IPS-18a (cell line): Measurements from ENCODE around the gene CYP2C9.

Experiments
- H3K27ac ChIP-seq: one replicate; pipeline ENCODE4 v1.5.1; 2013; ENCODE audit warnings: low read length
- H3K27me3 ChIP-seq: one replicate; pipeline ENCODE4 v1.6.1; 2013; ENCODE audit warnings: mild to moderate bottlenecking, low read length; ENCODE audit not compliant: control insufficient read depth, insufficient read depth
- H3K36me3 ChIP-seq: one replicate; pipeline ENCODE4 v1.6.1; 2013; ENCODE audit warnings: low read depth, low read length; ENCODE audit not compliant: control insufficient read depth
- H3K4me1 ChIP-seq: one replicate; pipeline ENCODE4 v1.6.1; 2013; ENCODE audit warnings: low read depth, low read length; ENCODE audit not compliant: control insufficient read depth
- H3K4me3 ChIP-seq: one replicate; pipeline ENCODE4 v1.5.1; 2013; ENCODE audit warnings: low read length
- H3K9ac ChIP-seq: one replicate; pipeline ENCODE4 v1.6.1; 2013; ENCODE audit warnings: mild to moderate bottlenecking, low read length, moderate library complexity
- H3K9me3 ChIP-seq: one replicate; pipeline ENCODE4 v1.6.1; 2013; ENCODE audit warnings: low read depth, low read length; ENCODE audit not compliant: control insufficient read depth

CYP2C9 gene

GRCh38 chr10:94983555-94983954 lies 45.1 kb downstream of the CYP2C9 start:
- Histone ChIP-seq H3K4me3 (no peak overlapping the region), H3K36me3 (no peaks in the 10 kb centered on the region), H3K27me3 (no peaks in the 10 kb centered on the region), H3K4me1 (peaks cover 4% of the 10 kb centered on the region), H3K9ac (no peak overlapping the region), H3K27ac (no peak overlapping the region), H3K9me3 (peaks cover 2% of the 10 kb centered on the region)

GRCh38 chr10:94989192-94989591 lies 50.7 kb downstream of the CYP2C9 start:
- H3K9me3 ChIP-seq = peaks cover 21% of the 10 kb centered on the region
- no peak overlapping the region for H3K4me3 ChIP-seq
- no peaks in the 10 kb centered on the region for H3K36me3 ChIP-seq
- H3K4me1 ChIP-seq = no peaks in the 10 kb centered on the region
- no peaks in the 10 kb centered on the region for H3K27me3 ChIP-seq
- no peak overlapping the region for H3K9ac ChIP-seq
- no peak overlapping the region for H3K27ac ChIP-seq

- Histone ChIP-seq H3K9me3 (peaks cover 21% of the 10 kb centered on the region), H3K4me1 (no peaks in the 10 kb centered on the region), H3K27me3 (no peaks in the 10 kb centered on the region), H3K4me3 (no peak overlapping the region), H3K9ac (no peak overlapping the region), H3K27ac (no peak overlapping the region), H3K36me3 (no peaks in the 10 kb centered on the region)
These were observed 52.9 kb downstream of the CYP2C9 start for GRCh38 chr10:94991243-94991888.

- H3K36me3 ChIP-seq = no peaks in the 10 kb centered on the region
- H3K4me1 ChIP-seq = no peaks in the 10 kb centered on the region
- H3K4me3 ChIP-seq = no peak overlapping the region
- no peak overlapping the region for H3K9ac ChIP-seq
- no peak overlapping the region for H3K27ac ChIP-seq
- peaks cover 21% of the 10 kb centered on the region for H3K9me3 ChIP-seq
- no peaks in the 10 kb centered on the region for H3K27me3 ChIP-seq
These were observed 54.4 kb downstream of the CYP2C9 start for GRCh38 chr10:94992811-94993210.

- no peaks in the 10 kb centered on the region for H3K4me1 ChIP-seq
- no peaks in the 10 kb centered on the region for H3K27me3 ChIP-seq
- H3K9ac ChIP-seq = no peak overlapping the region
- H3K36me3 ChIP-seq = no peaks in the 10 kb centered on the region
- H3K9me3 ChIP-seq = no peaks in the 10 kb centered on the region
- H3K4me3 ChIP-seq = peak overlapping the region; percentile 4
- no peak overlapping the region for H3K27ac ChIP-seq
These were observed 59.3 kb downstream of the CYP2C9 start for GRCh38 chr10:94997741-94998174.

GRCh38 chr10:95026461-95026860 lies 88.0 kb downstream of the CYP2C9 start:
- H3K9me3 ChIP-seq = no peaks in the 10 kb centered on the region
- H3K36me3 ChIP-seq = no peaks in the 10 kb centered on the region
- no peak overlapping the region for H3K4me3 ChIP-seq
- H3K9ac ChIP-seq = no peak overlapping the region
- no peaks in the 10 kb centered on the region for H3K27me3 ChIP-seq
- H3K4me1 ChIP-seq = no peaks in the 10 kb centered on the region
- H3K27ac ChIP-seq = no peak overlapping the region

- Histone ChIP-seq H3K36me3 (no peaks in the 10 kb centered on the region), H3K9ac (no peak overlapping the region), H3K4me1 (no peaks in the 10 kb centered on the region), H3K9me3 (no peaks in the 10 kb centered on the region), H3K27me3 (no peaks in the 10 kb centered on the region), H3K27ac (no peak overlapping the region), H3K4me3 (no peak overlapping the region)
These were observed 93.2 kb downstream of the CYP2C9 start for GRCh38 chr10:95031656-95032055.

- H3K4me3 ChIP-seq = no peak overlapping the region
- H3K4me1 ChIP-seq = no peaks in the 10 kb centered on the region
- H3K9ac ChIP-seq = no peak overlapping the region
- H3K27ac ChIP-seq = no peak overlapping the region
- no peaks in the 10 kb centered on the region for H3K27me3 ChIP-seq
- no peaks in the 10 kb centered on the region for H3K9me3 ChIP-seq
- no peaks in the 10 kb centered on the region for H3K36me3 ChIP-seq
These were observed 95.9 kb downstream of the CYP2C9 start for GRCh38 chr10:95034401-95034800.

GRCh38 chr10:95035332-95036295 lies 97.2 kb downstream of the CYP2C9 start:
- Histone ChIP-seq H3K27ac (no peak overlapping the region), H3K4me3 (no peak overlapping the region), H3K36me3 (no peaks in the 10 kb centered on the region), H3K9ac (no peak overlapping the region), H3K9me3 (no peaks in the 10 kb centered on the region), H3K27me3 (no peaks in the 10 kb centered on the region), H3K4me1 (no peaks in the 10 kb centered on the region)

GRCh38 chr10:95039281-95039680 lies 100.8 kb downstream of the CYP2C9 start:
- no peaks in the 10 kb centered on the region for H3K9me3 ChIP-seq
- no peaks in the 10 kb centered on the region for H3K36me3 ChIP-seq
- H3K4me1 ChIP-seq = no peaks in the 10 kb centered on the region
- H3K27ac ChIP-seq = no peak overlapping the region
- no peaks in the 10 kb centered on the region for H3K27me3 ChIP-seq
- H3K9ac ChIP-seq = no peak overlapping the region
- no peak overlapping the region for H3K4me3 ChIP-seq
